Left hindlimb (tissue), 1 donor: ENCODE data around the gene CHCHD3.
"Not testable (repeated sequence)": the region's sequence is repeated elsewhere in the genome, so short reads cannot be mapped to it uniquely, and the experiment has no call there.

Experiments
- DNase-seq: peaks from one replicate; pipeline ENCODE4 v3.0.0-alpha.2; 2018

Gene CHCHD3

DNA sequence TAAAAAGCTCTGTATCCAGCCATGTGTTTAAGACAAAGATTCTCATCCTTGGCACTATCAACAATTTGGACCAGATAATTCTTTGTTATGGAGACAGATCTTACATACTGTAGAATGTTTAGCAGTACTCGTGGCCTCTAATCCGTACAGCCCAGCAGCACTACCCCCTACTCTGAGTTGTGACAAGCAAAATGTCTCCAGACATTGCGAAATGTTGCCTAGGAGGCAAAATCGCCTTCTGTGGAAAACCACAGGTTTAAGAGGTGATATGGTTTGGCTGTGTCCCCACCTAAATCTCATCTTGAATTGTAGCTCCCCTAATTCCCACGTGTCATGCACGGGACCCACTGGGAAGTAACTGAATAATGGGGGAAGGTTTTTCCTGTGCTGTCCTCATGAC, 186.7 kb downstream of the CHCHD3 start:
- DNase-seq, result no peak

DNA sequence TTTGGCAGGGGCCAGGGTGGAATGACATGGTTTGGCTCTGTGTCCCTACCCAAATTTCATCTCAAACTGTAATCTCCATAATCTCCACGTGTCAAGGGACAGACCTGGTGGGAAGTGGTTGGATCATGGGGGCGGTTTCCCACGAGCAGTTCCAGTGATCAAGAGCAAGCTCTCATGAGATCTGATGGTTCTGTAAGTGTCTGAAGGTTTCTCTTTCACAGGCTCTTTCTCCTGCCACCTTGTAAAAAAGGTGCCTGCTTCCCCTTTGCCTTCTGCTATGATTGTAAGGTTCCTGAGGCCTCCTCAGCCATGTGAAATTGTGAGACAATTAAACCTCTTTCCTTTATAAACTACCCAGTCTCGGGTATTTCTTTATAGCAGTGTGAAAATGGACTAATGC, 188.3 kb downstream of the CHCHD3 start:
- DNase-seq, result no peak

DNA sequence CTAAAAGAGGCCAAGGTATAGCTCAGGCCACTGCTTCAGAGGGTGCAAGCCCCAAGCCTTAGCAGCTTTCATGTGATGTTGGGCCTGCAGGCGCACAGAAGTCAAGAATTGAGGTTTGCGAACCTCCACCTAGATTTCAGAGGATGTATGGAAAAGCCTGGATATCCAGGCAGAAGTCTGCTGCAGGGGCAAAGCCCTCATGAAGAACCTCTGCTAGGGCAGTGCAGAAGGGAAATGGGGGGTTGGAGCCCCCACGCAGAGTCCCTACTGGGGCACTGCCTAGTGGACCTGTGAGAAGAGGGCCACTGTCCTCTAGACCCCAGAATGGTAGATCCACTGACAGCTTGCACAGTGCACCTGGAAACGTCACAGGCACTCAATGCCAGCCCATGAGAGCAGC, 189.1 kb downstream of the CHCHD3 start:
- DNase-seq, result not testable (repeated sequence)

DNA sequence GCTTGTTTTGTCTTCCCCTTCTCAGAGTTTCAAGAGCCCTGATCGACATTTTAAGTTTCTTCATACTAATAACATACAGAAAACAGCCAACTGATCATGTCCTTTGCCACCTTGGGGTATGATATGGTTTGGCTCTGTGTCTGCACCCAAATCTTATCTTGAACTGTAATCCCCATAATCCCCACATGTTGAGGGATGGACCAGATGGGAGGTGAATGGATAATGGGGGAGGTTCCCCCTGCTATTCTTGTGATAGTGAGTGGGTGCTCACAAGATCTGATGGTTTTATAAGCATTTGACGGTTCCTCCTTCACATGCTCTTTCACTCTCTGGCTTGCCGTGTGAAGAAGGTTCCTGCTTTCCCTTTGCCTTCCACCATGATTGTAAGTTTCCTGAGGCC, 190.3 kb downstream of the CHCHD3 start:
- DNase-seq, result no peak

DNA sequence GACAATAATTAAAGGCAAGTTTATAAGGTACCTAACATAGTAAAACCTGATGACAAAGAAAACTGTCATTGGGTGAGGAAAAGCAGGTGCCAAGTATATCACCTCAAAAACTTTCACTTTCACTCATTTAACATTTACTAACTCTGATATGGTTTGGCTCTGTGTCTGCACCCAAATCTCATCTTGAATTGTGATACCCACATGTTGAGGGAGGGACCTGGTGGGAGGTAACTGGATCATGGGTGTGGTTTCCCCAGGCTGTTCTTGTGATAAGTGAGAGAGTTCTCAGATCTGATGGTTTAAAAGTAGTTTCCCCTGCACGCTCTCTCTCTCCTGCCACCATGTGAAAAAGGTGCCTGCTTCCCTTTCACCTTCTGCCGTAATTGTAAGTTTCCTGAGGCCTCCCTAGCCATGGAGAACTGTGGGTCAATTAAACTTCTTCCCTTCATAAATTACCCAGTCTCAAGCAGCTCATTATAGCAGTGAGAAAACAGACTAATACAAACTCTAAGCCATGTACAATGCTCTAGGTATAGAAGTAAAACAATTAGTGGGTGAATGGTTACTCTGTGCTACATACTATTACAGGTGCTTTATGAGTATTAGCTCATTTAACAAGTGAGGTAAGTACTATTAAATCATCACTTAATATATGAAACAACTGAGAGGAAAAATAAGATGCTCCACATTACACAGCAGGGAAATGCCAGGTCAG, 199.0 kb downstream of the CHCHD3 start:
- DNase-seq, result no peak

DNA sequence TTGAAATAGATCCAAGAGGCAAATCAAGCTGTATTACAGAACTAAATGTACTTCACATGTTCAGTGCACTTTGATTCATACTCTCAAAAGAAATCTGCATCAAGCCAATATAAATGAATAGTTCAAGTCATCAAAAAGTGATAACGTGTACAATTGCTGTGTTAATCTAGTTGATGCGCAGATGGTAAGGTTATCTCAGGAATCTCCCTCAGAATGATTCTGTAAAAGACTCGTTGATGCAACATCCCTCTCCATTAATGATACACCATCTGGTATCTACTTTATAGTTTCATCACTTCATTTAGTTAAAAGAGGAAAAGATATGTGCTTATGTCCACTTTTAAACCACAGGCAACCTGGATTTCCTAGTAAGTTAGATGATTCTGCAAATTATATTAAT, 200.6 kb downstream of the CHCHD3 start:
- DNase-seq, result no peak

DNA sequence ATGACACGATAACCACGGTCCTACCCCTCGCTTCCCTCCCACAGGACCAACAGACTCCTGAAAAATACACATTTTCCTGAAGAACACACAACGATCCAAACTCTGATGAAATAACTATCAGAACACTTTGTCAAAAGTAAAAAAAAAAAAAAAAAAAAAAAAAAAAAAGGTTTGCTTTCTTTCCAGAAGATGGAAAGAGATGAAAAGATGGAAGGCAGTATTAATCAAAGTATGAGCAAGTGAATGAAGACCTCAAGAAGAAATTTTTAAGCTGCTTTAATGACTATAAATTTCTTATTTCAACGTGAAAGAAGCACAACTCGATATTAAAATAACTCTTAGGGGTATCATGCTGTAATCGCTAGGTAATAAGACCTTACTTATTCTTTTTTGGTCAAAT, 202.3 kb downstream of the CHCHD3 start:
- DNase-seq, result no peak

DNA sequence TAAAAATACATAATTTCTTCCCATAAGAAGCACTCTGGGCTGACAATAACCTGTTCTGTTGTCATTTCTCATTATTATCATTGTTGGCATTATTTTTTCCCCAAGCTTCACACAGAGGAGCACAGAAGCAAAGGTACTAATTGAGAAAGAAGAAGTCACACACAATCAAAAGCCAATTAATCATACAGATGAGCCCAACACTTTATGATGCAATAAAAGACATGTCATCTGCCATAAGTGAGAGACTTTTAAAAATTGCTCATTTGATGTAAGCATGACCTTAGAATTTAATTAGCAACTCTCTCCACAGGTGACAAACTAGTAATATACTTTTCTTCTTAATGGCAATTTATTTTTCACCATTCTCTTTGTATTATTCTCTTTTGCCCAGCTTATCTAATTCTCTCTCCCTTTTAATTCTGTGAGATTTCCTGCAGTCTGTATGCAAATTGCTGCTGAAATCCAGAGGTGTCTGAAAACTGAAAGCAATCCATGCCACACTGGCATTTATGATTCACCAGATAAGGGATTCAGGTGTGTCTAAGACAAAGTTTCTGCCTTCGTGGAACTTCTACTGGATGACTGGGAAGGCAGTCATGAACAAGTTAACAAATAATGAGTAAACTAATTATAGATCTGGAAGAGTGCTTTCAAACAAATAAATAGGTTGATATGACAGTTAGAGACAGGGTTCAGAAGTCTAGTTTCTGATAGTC, 203.5 kb downstream of the CHCHD3 start:
- no peak for DNase-seq

DNA sequence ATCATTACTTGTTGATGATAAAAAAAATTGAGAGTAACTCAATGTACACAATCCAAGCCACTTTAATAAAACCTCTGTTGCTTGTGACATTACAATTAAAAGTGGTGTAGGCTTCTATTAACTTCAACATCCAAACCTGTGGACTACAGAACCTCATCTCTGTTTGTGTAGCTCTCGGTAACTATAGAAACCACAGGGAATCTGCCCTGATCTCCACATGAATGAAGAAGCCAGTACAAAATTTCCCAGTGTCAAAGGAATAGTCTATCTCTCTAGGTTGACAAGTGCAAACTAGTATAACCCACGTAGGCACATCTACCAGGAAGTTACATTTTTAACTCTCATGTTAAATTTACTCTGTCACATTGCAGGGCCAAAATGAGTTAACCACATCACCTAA, 204.3 kb downstream of the CHCHD3 start:
- DNase-seq, result no peak

DNA sequence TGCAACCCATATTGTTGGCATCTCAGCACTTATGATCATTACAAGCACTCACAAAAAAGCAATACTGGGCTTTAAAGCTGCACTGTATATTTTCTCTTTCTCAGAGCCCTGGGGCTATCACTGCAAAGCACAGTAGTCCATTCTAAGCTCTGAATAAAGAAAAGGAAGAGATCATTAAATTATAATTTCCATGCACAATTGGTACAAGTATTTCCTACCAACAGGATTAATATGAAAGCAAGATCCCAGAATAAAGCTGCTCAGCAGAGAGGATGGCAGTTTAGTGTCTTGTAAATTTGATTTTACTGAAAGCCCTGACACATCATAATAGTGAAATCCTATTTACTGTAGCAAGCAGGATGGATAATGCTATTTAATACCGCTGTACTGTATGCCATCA, 205.3 kb downstream of the CHCHD3 start:
- no peak for DNase-seq

DNA sequence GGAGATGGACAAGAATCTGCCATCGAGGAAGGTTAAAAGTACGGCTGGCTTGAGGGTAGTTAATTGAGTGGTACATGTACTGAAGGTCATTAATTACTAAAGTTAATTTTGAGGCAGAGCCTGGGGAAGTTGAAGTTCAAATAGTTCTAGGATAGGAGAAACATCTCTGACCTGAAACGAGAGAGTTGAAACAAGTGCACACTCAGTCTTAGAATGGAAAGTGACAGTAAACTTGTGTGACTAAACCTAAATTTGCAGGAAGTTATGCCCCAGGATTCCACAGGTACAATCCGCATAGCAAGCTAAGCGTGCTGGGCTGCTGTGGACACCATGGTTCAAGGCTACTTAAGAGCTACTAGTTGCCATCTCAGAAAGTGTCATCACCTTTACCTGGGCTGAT, 209.9 kb downstream of the CHCHD3 start:
- no peak for DNase-seq

DNA sequence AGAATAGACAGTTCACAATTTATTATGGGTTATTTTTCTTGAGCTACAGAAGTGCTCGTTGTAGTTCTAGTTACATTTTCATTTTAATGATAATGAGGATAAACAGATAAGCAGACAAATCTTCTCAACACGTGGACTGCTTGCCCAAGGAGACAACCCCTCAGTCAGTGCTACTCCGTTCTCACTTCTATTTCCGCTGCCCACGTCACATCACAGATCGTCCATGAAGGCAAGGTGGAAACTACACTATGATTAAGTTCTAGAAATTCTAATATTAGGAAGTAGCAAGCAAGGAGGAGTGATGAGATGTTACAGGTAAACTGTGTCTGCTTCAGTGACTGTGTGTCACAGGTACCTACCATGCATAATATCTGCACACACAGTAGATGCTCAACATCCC, 210.5 kb downstream of the CHCHD3 start:
- DNase-seq, result no peak

DNA sequence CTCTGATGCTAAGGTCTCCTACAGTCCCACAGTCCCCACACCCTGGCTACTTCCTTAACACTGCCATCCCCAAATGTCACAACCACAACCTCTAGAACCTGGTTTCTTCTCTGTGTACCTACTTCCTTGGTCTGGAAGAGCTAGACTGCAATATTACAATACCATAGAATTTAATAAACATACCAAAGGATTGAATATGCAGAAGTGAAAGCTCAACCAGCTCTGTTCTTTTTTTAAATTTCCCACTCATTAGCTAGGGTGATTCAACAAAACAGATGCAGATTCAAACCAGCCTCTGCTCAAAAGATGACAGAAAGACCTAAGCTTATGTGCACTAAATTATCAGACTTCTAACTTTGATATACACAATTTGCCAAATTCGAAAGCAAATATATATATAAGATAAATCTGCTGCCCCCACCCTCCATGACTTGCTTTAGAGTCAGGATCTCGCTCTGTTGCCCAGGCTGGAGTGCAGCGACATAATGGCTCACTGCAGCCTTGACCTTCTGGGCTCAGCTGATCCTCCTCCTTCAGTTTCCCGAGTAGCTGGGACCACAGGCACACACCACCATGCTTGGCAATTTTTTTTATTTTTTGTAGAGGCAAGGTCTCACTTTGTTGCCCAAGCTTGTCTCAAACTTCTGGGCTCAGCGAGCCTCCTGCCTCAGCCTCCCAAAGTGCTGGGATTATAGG, 212.6 kb downstream of the CHCHD3 start:
- DNase-seq, result no peak

DNA sequence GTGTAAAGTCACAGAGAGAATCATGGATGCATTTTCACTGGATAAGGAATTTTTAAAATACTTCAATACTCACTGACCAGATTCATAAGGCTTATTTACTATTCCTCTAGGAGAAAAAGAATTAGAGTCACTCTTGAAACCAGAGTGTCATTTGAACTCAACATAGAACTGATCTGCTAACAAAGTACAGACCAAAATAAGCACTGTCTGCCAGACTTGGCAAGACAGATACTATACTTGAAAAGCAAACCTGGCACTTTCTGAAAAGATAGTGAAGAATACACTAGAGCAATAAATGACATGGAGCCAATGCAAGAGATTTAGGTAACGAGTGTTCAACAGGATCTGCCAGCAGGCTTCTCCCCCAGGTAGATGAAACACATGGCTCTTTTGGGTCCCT, 215.3 kb downstream of the CHCHD3 start:
- no peak for DNase-seq

DNA sequence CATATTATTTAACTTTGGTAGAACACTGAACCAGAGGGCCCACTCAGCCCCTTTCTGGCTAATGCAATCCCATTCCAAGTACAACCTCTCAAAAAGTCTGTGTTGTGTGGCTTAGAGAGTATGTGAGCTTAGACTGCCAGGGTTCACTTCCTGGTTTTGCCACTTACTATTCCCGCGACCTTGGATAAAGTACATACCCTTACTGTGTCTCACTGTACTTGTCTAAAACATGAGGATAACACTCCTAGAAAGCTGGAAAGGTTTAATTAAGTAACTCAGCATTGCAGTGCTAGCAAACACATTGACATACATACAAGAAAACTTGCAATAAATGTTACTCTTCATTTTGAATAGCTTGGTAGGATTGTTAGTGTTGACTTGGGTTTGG, 215.8 kb downstream of the CHCHD3 start:
- DNase-seq, result no peak

DNA sequence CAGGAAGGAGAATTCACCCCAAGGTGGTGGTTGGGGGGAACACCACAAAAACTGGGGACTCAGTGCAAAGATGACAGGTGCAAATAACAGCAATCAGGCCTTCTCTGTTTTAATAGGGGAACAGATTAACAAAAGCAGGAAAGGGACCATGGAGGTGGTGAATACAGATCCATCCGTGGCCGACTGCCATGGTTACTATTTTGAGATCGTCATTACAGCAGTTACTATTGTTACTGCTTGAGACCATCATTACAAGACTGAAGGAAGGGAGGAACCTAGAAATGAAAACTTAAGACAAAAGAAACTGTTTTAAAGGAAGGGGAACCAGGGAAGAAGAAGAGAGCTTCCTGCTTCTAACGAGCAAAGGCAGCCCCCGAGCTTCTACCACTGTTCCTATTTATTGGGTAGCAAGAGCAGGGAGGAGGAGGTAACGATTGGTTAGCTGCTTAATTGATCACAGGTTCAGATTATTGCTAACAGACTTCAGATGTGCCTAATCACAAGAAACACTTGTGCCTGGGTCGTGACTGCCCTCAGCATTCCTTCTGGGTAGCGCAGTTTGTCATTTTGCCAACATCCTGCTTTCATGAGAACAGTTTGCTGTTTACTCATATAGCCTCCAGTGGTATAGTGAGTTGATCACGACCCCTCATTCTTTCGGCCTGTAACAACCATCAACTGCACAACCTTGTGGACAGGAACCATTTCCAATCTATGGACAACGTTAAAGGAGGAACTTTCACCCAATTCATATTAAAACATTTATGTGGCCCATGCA, 216.3 kb downstream of the CHCHD3 start:
- no peak for DNase-seq

DNA sequence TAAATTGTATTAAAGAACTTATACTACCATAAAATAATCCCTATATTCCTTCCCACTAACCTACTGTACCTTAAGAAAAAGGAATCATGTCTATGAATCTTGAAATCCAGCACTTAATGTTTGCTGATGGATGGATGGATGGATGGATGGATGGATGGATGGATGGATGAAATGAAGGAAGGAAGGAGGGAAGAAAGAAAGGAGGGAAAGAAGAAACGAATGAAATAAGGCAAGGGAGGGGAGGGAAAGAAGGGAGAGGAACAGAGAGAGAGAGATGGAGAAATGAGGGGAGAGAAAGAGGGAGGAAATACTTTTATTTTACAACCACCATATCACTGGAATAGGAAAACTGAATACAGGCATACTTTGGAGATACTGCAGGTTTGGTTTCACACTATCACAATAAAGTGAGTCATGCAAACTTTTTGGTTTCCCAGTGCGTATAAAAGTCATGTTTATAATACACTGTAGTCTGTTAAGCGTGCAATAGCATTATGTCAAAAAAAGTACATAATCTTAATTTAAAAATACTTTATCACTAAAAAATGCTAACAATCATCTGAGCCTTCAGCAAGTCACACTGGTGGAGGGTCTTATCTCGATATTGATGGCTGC, 219.8 kb downstream of the CHCHD3 start:
- no peak for DNase-seq

DNA sequence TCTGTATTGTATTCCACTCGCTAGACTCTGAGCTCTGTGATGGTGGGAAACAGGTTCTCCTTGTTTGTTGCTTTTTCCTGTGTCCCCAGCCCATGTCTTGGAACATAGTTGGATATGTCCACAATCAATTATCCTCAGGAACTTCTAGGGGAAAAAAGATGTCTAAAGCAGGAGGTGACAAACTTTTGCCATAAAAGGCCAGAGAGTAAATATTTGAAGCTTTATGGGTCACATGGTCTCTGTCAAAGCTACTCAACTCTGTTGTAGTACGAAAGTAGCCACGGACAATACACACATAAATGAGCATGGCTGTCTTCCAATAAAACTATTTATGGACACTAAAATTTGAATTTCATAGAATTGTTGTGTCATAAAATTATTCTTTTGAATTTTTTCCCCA, 220.5 kb downstream of the CHCHD3 start:
- DNase-seq, result no peak

DNA sequence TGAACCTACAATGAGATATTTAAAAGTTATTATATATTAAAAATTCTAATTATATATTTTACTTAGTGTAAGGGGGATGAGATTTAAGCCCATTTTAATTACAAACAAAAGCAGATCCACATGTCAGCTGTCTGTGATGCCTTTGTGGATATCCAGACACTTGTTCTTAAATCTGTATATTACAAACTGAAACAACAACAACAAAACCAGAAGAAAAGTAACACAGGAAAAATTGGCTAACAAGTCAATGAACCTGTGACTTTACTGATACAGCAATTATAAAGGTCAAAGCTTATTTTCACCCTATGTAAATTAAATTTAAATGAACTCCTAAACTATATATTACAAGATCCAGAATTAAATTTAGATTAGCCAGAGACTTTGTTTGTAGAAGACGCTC, 222.7 kb downstream of the CHCHD3 start:
- no peak for DNase-seq

DNA sequence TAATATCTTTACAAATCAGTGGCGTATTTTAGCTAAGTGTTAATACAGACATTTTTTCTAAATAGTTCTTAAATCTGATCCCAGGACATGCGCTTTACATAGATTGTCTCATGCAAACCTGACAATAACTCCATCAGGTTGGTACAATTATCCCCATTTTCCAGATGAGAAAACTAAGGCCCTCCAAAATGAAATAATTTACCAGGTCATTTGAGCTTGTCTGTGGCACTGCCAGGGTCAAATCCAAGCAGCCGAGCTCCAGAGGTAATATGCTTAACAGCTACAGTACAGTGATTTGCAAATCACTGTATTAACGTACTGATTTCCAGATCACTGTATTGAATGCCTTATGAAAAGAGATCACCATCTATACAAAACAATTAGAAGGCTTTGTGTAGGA, 223.1 kb downstream of the CHCHD3 start:
- no peak for DNase-seq

DNA sequence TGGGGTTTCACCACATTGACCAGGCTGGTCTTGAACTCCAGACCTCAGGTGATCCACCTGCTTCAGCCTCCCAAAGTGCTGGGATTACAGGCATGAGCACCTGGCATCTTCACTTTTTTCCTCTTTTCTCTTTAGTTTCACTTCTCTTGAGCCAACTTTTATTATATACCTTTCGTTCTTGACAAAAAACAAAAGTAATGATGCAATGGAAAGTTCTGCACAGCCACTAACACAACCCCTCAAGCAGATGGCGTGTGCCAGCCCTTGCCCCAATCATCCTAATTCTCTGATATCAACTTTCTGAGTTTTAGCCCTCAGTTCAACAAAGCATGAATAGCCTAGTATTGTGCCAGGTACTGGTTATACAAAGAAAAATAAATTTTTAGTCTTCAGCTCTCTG, 223.6 kb downstream of the CHCHD3 start:
- no peak for DNase-seq

DNA sequence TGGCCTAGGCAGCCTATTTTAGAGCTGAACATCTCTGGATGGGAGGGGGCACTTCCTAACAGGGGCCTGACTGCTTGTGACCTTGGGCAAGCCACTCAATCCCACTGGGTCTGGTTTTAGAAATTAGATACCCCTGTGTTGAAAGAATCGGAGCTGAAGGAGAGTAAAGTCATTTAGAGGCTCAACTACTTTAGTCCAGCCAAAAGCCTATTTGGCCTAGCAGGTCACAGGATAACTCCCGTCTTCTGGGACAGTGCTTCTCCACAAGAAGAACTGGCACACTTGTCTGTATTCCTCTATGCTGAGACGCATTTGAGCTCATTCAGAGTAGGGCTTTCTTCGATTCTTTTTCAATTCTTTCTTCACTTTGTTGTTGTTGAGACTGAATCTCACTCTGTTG, 224.2 kb downstream of the CHCHD3 start:
- no peak for DNase-seq

DNA sequence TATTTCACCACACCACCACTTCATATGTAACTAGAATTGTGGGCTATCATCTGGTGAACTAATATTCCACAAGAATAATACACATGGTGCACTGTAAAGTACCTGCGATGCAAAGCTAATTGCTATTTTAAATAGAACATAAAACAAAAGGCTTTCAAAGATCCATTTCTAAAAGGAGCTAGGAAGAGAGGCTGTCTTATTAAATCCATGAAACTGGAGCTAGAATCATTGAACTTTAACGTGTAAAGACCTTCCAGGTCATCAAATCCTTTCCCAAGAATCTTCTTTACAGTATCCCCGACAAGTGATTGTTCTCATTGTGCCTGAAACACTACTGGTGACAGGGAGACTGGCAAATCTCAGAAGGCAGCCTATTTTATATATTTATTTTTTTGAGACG, 224.9 kb downstream of the CHCHD3 start:
- DNase-seq, result no peak
